ENCODE results near the gene LMF1. TPM values are rescaled to one million over a fixed set of nuclear protein-coding genes. Genes with fewer than 3 reads are reported as not detected.

The LMF1 gene
- total and polyA plus RNA-seq, 2 of the 4 experiments (the other 2 are of a cell fraction): 7.7 to 13.1 TPM

GRCh38 chr16:879461-879861, 91.3 kb downstream of the LMF1 start:
- intact Hi-C loops (cut with micrococcal nuclease) (no loop called here), in situ Hi-C loops (cut with MboI; ENCODE audit: low sequenced_read_pairs) (no loop called here), dilution Hi-C loops (cut with HindIII; ENCODE audit: low sequenced_read_pairs, unreplicated experiment) (no loop called here)
- H2BK5ac ChIP-seq (ENCODE audit: low read depth, low read length, poor library complexity, severe bottlenecking): no peak overlapping the region
- no peak overlapping the region for H3K4me3 ChIP-seq (ENCODE audit: insufficient read depth, low read depth, low read length)
- no peak overlapping the region for H3K56ac ChIP-seq (ENCODE audit: extremely low read depth, insufficient read depth, low read length)
- no TSS peak for BruUV-seq (replicated peaks)
- no peak overlapping the region for H4K91ac ChIP-seq (ENCODE audit: insufficient read depth, low read depth, low read length)
- no peak overlapping the region for H2AK5ac ChIP-seq (ENCODE audit: low read depth, low read length)
- H3K27me3 ChIP-seq (ENCODE audit: control insufficient read depth, insufficient read depth, low read length): no peaks in the 10 kb centered on the region
- no peak overlapping the region for H4K5ac ChIP-seq (ENCODE audit: low read depth, low read length)
- H2AK9ac ChIP-seq (replicated peaks; ENCODE audit: low read depth, low read length, poor library complexity): no peak overlapping the region
- TF ChIP-seq MAFK (IDR thresholded peaks at IDR 0.05; ENCODE audit: low read depth, low read length) (no peak), CEBPB (IDR thresholded peaks at IDR 0.05; ENCODE audit: low read depth, low read length) (no peak), BHLHE40 (IDR thresholded peaks at IDR 0.05; ENCODE audit: low read depth, low read length) (no peak), RCOR1 (IDR thresholded peaks at IDR 0.05; ENCODE audit: insufficient replicate concordance, low read length) (no peak), USF2 (IDR thresholded peaks at IDR 0.05; ENCODE audit: low read depth, low read length) (no peak), ELK1 (IDR thresholded peaks at IDR 0.05; ENCODE audit: borderline replicate concordance, low read depth, low read length) (no peak), RFX5 (IDR thresholded peaks at IDR 0.05; ENCODE audit: low read depth, low read length) (no peak), MXI1 (IDR thresholded peaks at IDR 0.05; ENCODE audit: borderline replicate concordance, low read depth, low read length) (no peak), CTCF (conservative IDR thresholded peaks at IDR 0.05; ENCODE audit: low read depth, low read length) (no peak), RAD21 (IDR thresholded peaks at IDR 0.05; ENCODE audit: low read length) (no peak), FOS (IDR thresholded peaks at IDR 0.05; ENCODE audit: low read depth, low read length) (no peak), MAZ (IDR thresholded peaks at IDR 0.05; ENCODE audit: borderline replicate concordance, low read depth, low read length) (no peak), NFE2L2 (IDR thresholded peaks at IDR 0.05; ENCODE audit: low read depth, low read length) (no peak)
- no peaks in the 10 kb centered on the region for H4K20me1 ChIP-seq (ENCODE audit: insufficient read depth, low read length)
- no peak overlapping the region for H2BK20ac ChIP-seq (ENCODE audit: low read depth, low read length)
- H3K4me1 ChIP-seq (ENCODE audit: control insufficient read depth, insufficient read depth, low read length): no peaks in the 10 kb centered on the region
- peaks cover 6% of the 10 kb centered on the region for H3K9me3 ChIP-seq (ENCODE audit: control insufficient read depth, insufficient read depth, low read length)
- no peak overlapping the region for H2BK15ac ChIP-seq (ENCODE audit: low read depth, low read length)
- H4K8ac ChIP-seq (ENCODE audit: low read depth in 2 of 2, low read length in 2 of 2): no peak overlapping the region
- H3K9ac ChIP-seq (ENCODE audit: low read depth, low read length): no peak overlapping the region
- 90% methylated on average over 17 of the region's 27 CpGs; no CpG with 5 or more reads in 1 of the 2 experiments for WGBS, 2 experiments (ENCODE audit: extremely low coverage in 2 of 2, insufficient read length in 1 of 2)
- no peak overlapping the region for H2BK120ac ChIP-seq (ENCODE audit: low read depth, low read length)
- ChIA-PET CTCF (no interaction called here), POLR2A (ENCODE audit: unreplicated experiment) (no interaction called here)
- no peaks in the 10 kb centered on the region for H3K9me1 ChIP-seq (ENCODE audit: insufficient read depth, low read length)
- no peak overlapping the region for H3K27ac ChIP-seq (ENCODE audit: insufficient read depth, low read length)
- ATAC-seq (ENCODE audit: low read depth): no peak
- H3K23ac ChIP-seq (ENCODE audit: low read depth, low read length): no peak overlapping the region
- no peak overlapping the region for H3K4me2 ChIP-seq (ENCODE audit: low read depth, low read length)
- H3K79me1 ChIP-seq (ENCODE audit: low read depth in 1 of 2, low read length in 2 of 2): no peaks in the 10 kb centered on the region
- H3K14ac ChIP-seq (replicated peaks; ENCODE audit: low read depth, low read length): no peak overlapping the region
- peaks cover under 1% of the 10 kb centered on the region for H3K36me3 ChIP-seq (ENCODE audit: control insufficient read depth, insufficient read depth, low read length)
- H2AFZ ChIP-seq (replicated peaks; ENCODE audit: low read length, poor library complexity): no peak overlapping the region
- DNase-seq: no peak
- H3K18ac ChIP-seq (ENCODE audit: low read depth, low read length): no peak overlapping the region
- no peak overlapping the region for H3K4ac ChIP-seq (ENCODE audit: low read depth, low read length)
